HG03159 (cell line): ENCODE measurements around the gene EFNA4.
"Not testable (repeated sequence)": the region's sequence is repeated elsewhere in the genome, so short reads cannot be mapped to it uniquely, and the experiment has no call there.

Source experiments
- ATAC-seq: cut with Tn5 transposase; IDR thresholded peaks from one replicate; pipeline ENCODE4 v1.9.1; 2021; ENCODE audit warnings: mild to moderate bottlenecking, moderate library complexity; ENCODE audit not compliant: unreplicated experiment

EFNA4 gene

GRCh38 chr1:155116113-155116764 lies 52.7 kb downstream of the EFNA4 start:
- no peak for ATAC-seq

- ATAC-seq: no peak
These were observed 54.1 kb downstream of the EFNA4 start for GRCh38 chr1:155117610-155118009.

GRCh38 chr1:155118090-155118489 lies 54.5 kb downstream of the EFNA4 start:
- not testable (repeated sequence) for ATAC-seq
